Psoas muscle (tissue), 8 donors: ENCODE results near the gene SLC22A16. TPM values are rescaled to one million over a fixed set of nuclear protein-coding genes. Genes with fewer than 3 reads are reported as not detected.

Experiments
- ATAC-seq, 4 donors: fragments of 200-7000 bp; cut with Tn5 transposase; one replicate each; pipeline ENCODE4 v1.9.1; 2020; ENCODE audit warnings: moderate library complexity in 3 of 4, mild to moderate bottlenecking in 2 of 4
- DNase-seq, 2 donors: peaks; one replicate each; pipeline ENCODE4 v3.0.0-alpha.2; 2020
- H3K27ac ChIP-seq: fragments of 200-600 bp; one replicate; pipeline ENCODE4 v1.8.0; 2022
- H3K27me3 ChIP-seq, 3 donors: fragments of 200-600 bp in 1 of 3; one replicate each; pipeline versions ENCODE4 v1.6.1 to v1.8.0; 2013 to 2022; ENCODE audit warnings: low read length in 2 of 3, mild to moderate bottlenecking in 2 of 3, moderate library complexity in 1 of 3; ENCODE audit not compliant: insufficient read depth in 3 of 3
- H3K36me3 ChIP-seq, 2 donors: fragments of 200-600 bp in 1 of 2; one replicate each; pipeline versions ENCODE4 v1.6.1 to v1.8.0; 2013 to 2022; ENCODE audit warnings: low read depth in 1 of 2, mild to moderate bottlenecking in 1 of 2, moderate library complexity in 1 of 2; ENCODE audit not compliant: insufficient read depth in 1 of 2
- H3K4me1 ChIP-seq: fragments of 200-600 bp; one replicate; pipeline ENCODE4 v1.8.0; 2022
- H3K4me3 ChIP-seq: fragments of 200-600 bp; one replicate; pipeline ENCODE4 v1.8.0; 2022; ENCODE audit warnings: mild to moderate bottlenecking
- H3K9me3 ChIP-seq: fragments of 200-600 bp; one replicate; pipeline ENCODE4 v1.8.0; 2022
- WGBS, 3 donors: extraction: QIAGEN DNeasy Blood & Tissue Kit; methylation state at CpG; one replicate each; pipeline versions ENCODE4 v1.1.6 to v1.1.7; 2013; 5-methylcytosine and 5-hydroxymethylcytosine counted together
- intact Hi-C, 2 donors: fragments of 100-400 bp; cut with DNase I; formaldehyde crosslinking; loops; one replicate each; pipeline versions ENCODE4 v1.11.0 to v1.14.2; 2022
- long read RNA-seq, 2 donors: library from polyadenylated mRNA; unstranded; transcript quantifications; one replicate each; pipeline ENCODE4 v2.0.0, GENCODE V29; 2021
- polyA plus RNA-seq, 3 donors: library from polyadenylated mRNA; stranded (reverse); fragments of 200-250 nt; gene quantifications; one replicate each; pipeline ENCODE4 v1.2.3, GENCODE V29; 2013
- total RNA-seq, 4 donors: library from RNA; stranded (reverse); fragmentation: NEBNext Ultra II Directional in 2 of 4; extraction: Animal tissue kit (Norgen Biotek cat#: 25700) in 2 of 4; gene quantifications; one replicate each; pipeline versions ENCODE4 v1.2.1 to v1.2.4, GENCODE V29; 2021 to 2023
- TF ChIP-seq, protein P1 (sequence below): fragments of 200-600 bp; IDR thresholded peaks from one replicate; pipeline ENCODE4 v1.8.0; 2022; ENCODE audit warnings: antibody characterized with exemption
- donor health status: healthy with polysubstance abuse.
- donor health status: DM: no; HTN: no; CAD: no; lungs with moderate emphysema.
- donor health status: Bipolar disorder and iron deficiency.
- donor health status: healthy.
- donor health status: DM: yes; HTN: yes; CAD: no.
- donor health status: DM: no; HTN: no; CAD: no.
- donor health status: DM: no; HTN: no; CAD: no.
- donor health status: DM: yes; HTN: yes; CAD: no.

Gene SLC22A16, protein sequence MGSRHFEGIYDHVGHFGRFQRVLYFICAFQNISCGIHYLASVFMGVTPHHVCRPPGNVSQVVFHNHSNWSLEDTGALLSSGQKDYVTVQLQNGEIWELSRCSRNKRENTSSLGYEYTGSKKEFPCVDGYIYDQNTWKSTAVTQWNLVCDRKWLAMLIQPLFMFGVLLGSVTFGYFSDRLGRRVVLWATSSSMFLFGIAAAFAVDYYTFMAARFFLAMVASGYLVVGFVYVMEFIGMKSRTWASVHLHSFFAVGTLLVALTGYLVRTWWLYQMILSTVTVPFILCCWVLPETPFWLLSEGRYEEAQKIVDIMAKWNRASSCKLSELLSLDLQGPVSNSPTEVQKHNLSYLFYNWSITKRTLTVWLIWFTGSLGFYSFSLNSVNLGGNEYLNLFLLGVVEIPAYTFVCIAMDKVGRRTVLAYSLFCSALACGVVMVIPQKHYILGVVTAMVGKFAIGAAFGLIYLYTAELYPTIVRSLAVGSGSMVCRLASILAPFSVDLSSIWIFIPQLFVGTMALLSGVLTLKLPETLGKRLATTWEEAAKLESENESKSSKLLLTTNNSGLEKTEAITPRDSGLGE
- total RNA-seq: not detected
- polyA plus RNA-seq: under 1 TPM in 2 of 3 donors, not detected in 1; 0.03 to 0.07 TPM
- long read RNA-seq, donor 1: 0 reads
- long read RNA-seq, donor 2: 0 reads

- Histone ChIP-seq H3K4me3 (peak within 1 kb of the TSS; percentile 45), H3K9me3 (no peaks in the 10 kb centered on the region), H3K4me1 (no peaks in the 10 kb centered on the region), H3K27me3 (peaks cover 0 to 30% (median 15%) of the 10 kb centered on the region in 3 donors), H3K36me3 (no peaks in the 10 kb centered on the region), H3K27ac (no peak within 1 kb of the TSS)
- no peak for ATAC-seq
- intact Hi-C loops: no loop called here
- WGBS, 3 donors: 2 to 3% (median 3%) methylated on average over 57 to 84 of the region's 85 CpGs
- TF ChIP-seq, protein P1, sequence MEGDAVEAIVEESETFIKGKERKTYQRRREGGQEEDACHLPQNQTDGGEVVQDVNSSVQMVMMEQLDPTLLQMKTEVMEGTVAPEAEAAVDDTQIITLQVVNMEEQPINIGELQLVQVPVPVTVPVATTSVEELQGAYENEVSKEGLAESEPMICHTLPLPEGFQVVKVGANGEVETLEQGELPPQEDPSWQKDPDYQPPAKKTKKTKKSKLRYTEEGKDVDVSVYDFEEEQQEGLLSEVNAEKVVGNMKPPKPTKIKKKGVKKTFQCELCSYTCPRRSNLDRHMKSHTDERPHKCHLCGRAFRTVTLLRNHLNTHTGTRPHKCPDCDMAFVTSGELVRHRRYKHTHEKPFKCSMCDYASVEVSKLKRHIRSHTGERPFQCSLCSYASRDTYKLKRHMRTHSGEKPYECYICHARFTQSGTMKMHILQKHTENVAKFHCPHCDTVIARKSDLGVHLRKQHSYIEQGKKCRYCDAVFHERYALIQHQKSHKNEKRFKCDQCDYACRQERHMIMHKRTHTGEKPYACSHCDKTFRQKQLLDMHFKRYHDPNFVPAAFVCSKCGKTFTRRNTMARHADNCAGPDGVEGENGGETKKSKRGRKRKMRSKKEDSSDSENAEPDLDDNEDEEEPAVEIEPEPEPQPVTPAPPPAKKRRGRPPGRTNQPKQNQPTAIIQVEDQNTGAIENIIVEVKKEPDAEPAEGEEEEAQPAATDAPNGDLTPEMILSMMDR: no peak
- DNase-seq: no peak
These were observed at the start of gene SLC22A16 for GRCh38 chr6:110476046-110476849. Gene SLC22A16, minus strand, starts transcription at chr6:110476613. Its CDS starts 39 bp downstream, at chr6:110476574.

DNA sequence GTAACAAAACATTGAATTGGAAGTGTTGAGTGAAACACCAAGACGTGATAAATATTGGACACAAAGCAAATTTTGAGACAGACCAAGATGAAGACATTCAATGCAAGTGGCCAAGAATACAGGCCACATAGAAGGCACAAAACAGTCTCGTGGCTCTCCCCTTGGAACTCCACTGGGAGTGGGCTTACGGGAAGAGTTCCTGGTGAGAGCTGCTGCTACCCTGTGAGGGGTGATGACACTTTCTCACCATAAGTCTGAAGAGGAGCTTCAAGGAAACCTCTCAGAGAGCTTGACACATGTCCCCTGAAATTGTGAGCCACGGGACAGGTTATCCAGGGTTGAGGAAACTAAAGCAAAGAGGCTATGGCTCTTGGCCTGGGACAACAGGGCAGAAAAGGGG lies 48.6 kb upstream of the SLC22A16 start:
- Histone ChIP-seq H3K4me1 (no peaks in the 10 kb centered on the region), H3K36me3 (no peaks in the 10 kb centered on the region), H3K27ac (no peak overlapping the region), H3K27me3 (no peaks in the 10 kb centered on the region), H3K9me3 (no peaks in the 10 kb centered on the region), H3K4me3 (no peak overlapping the region)
- 62 to 83% (median 62%) methylated on average over 4 of the region's 4 CpGs for WGBS, 3 donors
- ATAC-seq (no peak), DNase-seq (no peak)
- intact Hi-C loops: loop anchor here (10.0 kb wide), 2 partner anchors 430 to 690 kb away; partner anchors contain the start of gene GTF3C6 (in 1 of the 2)
- TF ChIP-seq, protein P1: no peak

DNA sequence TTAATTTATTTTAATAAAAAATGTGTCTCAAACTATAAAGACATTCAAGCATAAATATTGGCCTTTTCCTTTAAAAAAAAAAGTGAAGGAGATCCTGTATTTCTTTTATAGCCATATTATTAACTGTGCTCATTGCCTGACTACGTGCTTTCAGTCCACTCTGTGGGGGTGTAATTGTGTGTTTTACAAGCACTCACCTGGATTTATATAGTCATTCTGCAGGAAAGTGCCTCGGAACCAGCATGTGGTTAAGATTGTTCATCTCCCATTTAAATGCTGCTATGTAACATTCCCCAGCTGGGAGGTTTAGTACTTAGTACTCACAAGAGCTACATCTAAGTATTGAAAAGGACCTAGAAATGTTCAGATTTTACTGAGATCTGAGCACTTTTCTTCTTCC lies 47.9 kb upstream of the SLC22A16 start:
- intact Hi-C loops: loop anchor here (10.0 kb wide), 2 partner anchors 430 to 690 kb away; partner anchors contain the start of gene GTF3C6 (in 1 of the 2)
- ATAC-seq (no peak), DNase-seq (no peak)
- Histone ChIP-seq H3K4me1 (no peaks in the 10 kb centered on the region), H3K9me3 (no peaks in the 10 kb centered on the region), H3K4me3 (no peak overlapping the region), H3K27ac (no peak overlapping the region), H3K27me3 (no peaks in the 10 kb centered on the region), H3K36me3 (no peaks in the 10 kb centered on the region)
- TF ChIP-seq, protein P1: no peak
- 51 to 71% (median 53%) methylated on average over 2 of the region's 2 CpGs for WGBS, 3 donors

- TF ChIP-seq, protein P1: no peak
- DNase-seq: no peak
- ATAC-seq: no peak
- WGBS, 3 donors: 65 to 72% (median 67%) methylated on average over 4 of the region's 4 CpGs
- no peaks in the 10 kb centered on the region for H3K36me3 ChIP-seq
- no peak overlapping the region for H3K4me3 ChIP-seq
- intact Hi-C loops: loop anchor here (10.0 kb wide), 2 partner anchors 431 to 691 kb away; partner anchors contain the start of gene GTF3C6 (in 1 of the 2)
- no peaks in the 10 kb centered on the region for H3K4me1 ChIP-seq
- H3K27ac ChIP-seq: no peak overlapping the region
- H3K27me3 ChIP-seq: no peaks in the 10 kb centered on the region
- no peaks in the 10 kb centered on the region for H3K9me3 ChIP-seq
These were observed 47.1 kb upstream of the SLC22A16 start for GRCh38 chr6:110523451-110524021.
